HG03469 (cell line): ENCODE results near the gene TNFRSF25.

Experiments
- ATAC-seq: cut with Tn5 transposase; IDR thresholded peaks from one replicate; pipeline ENCODE4 v1.9.1; 2021; ENCODE audit warnings: mild to moderate bottlenecking, moderate library complexity, moderate number of reproducible peaks; ENCODE audit not compliant: unreplicated experiment

The TNFRSF25 gene

DNA sequence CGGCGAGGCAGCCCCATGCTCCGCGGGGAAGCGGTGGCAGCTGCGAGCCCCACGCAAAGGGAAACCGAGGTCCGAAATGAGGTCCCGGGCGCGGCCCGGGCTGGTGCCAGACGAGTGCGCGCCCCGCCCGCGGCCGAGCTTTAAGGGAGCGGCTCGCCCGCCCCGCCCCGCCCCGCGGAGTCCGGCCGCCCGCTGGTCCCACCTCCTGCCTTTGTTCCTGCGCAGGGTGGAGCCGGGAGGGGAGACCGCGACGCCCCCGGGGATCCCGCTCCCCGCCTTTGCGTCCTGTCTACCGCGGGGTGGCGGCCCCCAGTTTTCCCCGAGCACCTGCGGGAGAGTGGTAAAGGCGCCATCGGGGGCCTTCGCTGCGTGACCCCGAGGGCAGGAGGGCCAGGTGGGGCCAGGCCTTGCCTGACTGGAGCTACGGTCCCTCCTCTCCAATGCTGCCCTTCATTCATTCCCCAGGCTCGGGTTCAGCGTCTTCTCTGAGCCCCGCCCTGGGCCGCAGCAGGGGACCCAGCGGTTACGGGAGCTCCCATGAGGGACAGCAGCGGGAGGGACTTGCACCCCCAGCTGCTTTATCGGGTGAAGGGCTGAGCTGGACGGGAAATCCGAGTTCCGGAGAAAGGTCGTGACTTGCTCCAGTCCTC, 46.0 kb downstream of the TNFRSF25 start, which contains the start of gene HES2:
Gene HES2, minus strand, starts transcription at position 116 of the 650 bp plus-strand sequence. Its CDS starts 99 bp downstream, at position 17.
- ATAC-seq, result no peak

DNA sequence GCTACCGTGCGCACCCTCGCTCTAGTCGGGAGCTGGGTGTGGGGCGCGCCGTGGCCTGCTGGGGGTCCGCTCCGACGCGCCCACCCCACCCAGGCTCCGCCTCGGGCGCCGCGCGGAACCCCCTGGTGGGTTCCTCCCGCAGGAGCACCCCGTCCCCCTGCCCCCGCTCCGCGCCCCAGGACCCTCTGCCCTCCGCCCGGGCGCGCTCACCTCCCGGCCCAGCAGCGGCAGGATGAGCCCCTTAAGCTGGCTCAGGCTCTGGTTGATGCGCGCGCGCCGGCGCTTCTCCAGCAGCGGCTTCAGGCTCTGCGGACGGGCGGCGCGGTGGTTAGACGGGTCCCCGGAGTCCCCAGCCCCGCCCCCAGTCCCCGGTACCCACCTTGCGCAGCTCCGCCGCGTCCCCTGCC, 46.6 kb downstream of the TNFRSF25 start:
- no peak for ATAC-seq

DNA sequence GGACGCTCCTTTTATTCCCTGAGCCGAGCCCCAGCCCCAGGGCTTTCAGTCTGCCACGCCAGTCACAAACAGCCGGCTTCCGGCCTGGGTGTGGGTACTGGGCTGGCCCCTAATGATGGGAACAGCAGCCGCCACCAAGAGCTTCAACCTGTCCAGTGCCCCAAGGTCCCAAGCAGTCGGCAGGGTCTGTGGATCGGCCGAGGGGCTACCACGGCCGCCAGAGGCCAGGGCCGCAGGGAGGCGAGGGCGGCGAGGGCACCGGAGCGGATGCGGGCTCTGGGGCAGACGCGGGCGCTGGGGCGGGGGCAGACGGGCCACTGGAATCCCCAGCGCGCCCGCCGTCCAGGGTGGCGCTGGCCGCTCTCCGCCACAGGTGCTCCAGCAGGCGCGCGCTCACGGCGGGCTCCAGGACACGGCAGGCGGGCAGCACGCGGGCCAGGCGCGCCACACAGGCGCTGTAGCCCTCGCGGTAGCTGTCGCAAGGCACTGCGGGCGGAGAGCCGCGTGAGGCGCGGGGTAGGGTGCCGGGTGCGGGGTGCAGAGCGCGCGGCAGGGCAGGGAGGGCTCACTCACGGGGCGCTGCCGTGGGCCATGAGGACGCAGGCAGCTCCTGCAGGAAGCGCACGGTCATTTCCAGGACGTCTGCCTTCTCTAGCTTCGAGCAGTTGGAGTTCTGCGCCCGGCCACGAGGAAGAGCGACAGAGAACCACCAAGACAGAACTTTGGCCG, 47.1 kb downstream of the TNFRSF25 start:
- ATAC-seq, result no peak

DNA sequence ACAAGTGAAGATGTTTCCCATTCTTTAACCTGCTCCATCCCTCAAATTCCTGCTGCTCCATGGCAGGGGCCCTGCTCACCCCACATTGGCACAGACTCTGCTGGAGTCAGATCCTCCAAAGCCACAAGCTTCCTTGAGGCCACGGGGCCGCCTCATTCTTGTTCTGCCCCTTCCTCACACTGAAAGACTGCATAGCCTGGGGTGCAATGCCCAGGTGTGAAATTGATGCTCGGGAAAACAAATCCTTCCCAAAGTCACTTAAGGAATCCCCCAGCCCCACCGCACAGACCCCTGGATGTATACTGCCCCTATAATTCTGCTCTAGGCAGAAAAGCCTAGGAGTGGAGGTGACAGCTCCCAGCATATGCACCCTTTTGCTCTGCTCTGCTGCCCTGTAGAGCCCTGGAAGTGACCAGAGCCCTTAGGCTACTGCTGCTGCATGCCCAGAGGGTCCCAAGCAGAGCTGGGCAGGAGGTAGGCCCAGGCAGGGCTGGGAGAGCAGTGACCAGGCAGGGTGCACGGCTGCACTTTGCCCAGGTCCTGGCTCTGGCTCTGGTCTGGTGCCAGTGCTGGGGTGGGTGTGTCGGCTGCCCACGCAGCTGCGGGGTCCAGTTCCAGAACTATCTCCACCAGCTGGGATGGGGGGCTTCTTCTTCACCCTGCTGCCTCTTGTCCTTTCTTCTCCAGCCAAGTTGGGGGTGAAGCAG, 47.9 kb downstream of the TNFRSF25 start:
- ATAC-seq, result no peak

DNA sequence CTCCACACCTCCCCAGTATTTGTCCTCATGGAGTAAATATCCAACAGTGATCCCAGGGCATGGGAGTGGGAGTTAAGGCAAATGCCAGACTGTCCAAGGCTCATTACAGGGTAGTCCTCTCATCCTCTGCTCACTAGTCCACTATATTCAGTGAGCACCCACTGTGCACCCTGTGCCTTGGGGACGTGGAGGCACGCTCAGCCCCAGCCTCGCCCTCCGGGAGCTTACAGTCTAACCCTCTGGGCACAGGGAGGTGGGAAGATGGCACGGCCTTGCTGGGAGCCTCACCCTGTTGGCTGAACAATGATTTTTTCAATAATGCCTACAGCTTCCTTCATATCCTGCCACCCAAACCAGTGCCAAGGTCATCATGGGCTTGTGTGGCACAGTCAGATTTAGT, 49.1 kb downstream of the TNFRSF25 start:
- ATAC-seq, result no peak

DNA sequence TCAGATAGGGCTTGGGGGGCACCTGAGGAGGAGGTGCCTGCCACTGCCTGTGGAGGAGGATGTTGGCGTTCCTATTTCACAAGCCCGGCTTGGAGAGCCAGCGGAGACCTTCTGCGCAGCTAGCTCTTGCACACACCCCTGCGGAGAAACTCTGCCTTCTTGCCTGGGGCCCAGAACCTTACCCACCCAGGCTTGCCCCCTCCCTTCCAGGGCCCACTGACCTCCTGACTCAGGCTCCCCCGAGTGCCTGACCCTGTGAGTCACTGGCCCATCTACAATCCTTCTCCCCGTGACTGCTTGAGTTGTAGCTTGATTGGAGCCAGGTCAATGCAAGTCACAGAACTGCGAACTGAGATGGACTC, 49.7 kb downstream of the TNFRSF25 start:
- no peak for ATAC-seq

DNA sequence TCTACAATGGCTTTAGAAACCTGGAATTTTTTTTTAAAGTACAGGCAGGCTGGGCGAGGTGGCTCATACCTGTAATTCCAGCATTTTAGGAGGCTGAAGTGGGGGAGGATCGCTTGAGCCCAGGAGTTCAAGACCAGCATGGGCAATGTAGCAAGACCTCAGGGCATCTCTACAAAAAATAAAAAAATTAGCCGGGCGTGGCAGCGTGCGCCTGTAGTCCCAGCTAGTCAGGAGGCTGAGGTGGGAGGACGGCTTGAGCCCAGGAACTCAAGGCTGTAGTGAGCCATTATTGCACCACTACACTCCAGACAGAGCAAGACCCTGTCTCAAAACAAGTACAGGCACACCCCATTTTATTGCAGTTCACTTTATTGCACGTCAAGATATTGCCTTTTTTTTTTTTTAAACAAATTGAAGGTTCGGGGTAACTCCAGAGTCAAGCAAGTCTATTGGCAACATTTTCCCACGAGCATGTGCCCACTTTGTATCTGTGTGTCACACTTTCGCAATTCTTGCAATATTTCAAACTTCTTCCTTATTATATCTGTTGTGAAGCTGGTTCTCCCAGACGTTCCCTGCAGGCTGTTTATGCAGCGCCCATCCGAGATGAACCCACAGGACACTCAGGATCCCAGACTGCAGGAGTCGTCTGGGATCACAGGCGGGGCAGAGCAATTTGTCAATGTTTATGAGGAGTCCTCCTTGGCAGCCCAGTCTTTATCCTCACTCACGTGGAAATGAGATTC, 50.9 kb downstream of the TNFRSF25 start:
- ATAC-seq, result no peak

DNA sequence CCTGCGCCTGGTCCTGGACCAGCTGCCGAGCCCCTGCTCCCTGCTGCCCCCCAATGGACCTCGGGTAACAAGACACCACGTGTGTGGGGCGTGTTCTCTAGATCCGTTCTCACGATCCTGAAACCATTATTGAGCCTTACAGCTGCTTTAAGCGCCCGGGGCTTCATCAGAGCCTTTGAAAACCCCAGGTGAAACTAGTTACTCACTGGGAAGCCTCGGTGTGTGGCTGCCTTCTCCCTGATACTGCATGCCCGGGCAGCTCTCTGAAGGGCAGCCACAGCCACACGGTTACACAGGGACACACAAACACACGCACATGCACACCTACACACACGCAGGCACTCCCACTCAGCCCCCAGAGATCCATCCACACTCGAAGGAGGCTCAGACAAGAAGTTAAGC, 51.5 kb downstream of the TNFRSF25 start:
- no peak for ATAC-seq

DNA sequence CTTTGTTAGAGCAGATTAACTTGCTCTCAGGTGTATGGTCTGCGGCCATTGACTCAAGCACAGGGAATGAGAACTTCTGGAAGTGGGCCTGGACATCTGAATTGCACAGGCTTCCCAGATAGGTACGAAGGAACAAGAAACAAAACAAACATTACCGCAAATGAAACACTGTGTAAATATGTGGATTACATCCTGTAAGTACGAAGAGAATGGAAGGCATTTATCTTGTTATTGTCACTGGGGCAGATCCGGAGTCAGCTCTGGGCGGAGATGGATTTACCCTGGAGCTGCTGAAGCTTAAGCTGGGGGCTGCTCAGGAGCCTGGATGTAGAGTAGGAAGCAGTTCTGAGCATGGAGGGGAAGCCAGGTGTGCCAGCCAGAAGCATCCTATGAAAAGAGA, 53.1 kb downstream of the TNFRSF25 start:
- ATAC-seq, result no peak
